HEK293 (cell line): ENCODE data around the gene PLEKHA1.

ENCODE experiments used
- CTCF ChIA-PET: fragments of 350-600 bp; formaldehyde crosslinking; extraction: SDS; loops from one replicate; lab custom pipeline; 2021; ENCODE audit warnings: antibody characterized with exemption; lab: Yijun Ruan, JAX
- POLR2A ChIA-PET: fragments of 300-600 bp; formaldehyde crosslinking; extraction: SDS; loops from one replicate; lab custom pipeline; 2020; ENCODE audit warnings: antibody characterized with exemption, inconsistent platforms; lab: Yijun Ruan, JAX
- H3K27ac ChIP-seq: fragments of 200-500 bp; sonication (Bioruptor generic); 2 replicates; pipeline ENCODE4 v1.5.1; 2014; ENCODE audit warnings: low read depth, low read length, control low read depth, inconsistent platforms; ENCODE audit errors: extremely low read depth
- H3K36me3 ChIP-seq, 2 experiments: fragments of 200-500 bp in 1 of 2; sonication (Bioruptor generic) in 1 of 2; 1 replicate in 1 of 2; 2 replicates in 1 of 2; pipeline ENCODE4 v1.5.1; 2014 to 2017; ENCODE audit warnings: inconsistent platforms in 2 of 2, low read length in 2 of 2; ENCODE audit not compliant: control insufficient read depth in 2 of 2, insufficient read depth in 1 of 2
- H3K4me1 ChIP-seq: fragments of 200-500 bp; sonication (Bioruptor generic); 2 replicates; pipeline ENCODE4 v1.5.1; 2014; ENCODE audit warnings: mild to moderate bottlenecking, low read length, inconsistent platforms; ENCODE audit not compliant: control insufficient read depth, insufficient read depth
- H3K4me3 ChIP-seq: 2 replicates; pipeline ENCODE4 v1.5.1; 2011; ENCODE audit warnings: low read depth, mild to moderate bottlenecking, control low read depth, low read length, moderate library complexity
- H3K9me3 ChIP-seq: fragments of 200-500 bp; sonication (Bioruptor generic); 2 replicates; pipeline ENCODE4 v1.5.1; 2014; ENCODE audit warnings: low read depth, low read length, inconsistent platforms; ENCODE audit not compliant: control insufficient read depth, insufficient read depth
- EGR2 ChIP-seq: fragments of 450-650 bp; formaldehyde crosslinking; IDR thresholded peaks from 2 replicates; pipeline ENCODE4 v1.5.1; 2016; ENCODE audit warnings: low read depth, missing biosample characterization, missing genetic modification characterization
- GFI1B ChIP-seq: fragments of 450-650 bp; formaldehyde crosslinking; IDR thresholded peaks from 2 replicates; pipeline ENCODE4 v1.5.1; 2016; ENCODE audit warnings: missing biosample characterization, missing genetic modification characterization
- GLI2 ChIP-seq: fragments of 450-650 bp; formaldehyde crosslinking; IDR thresholded peaks from 2 replicates; pipeline ENCODE4; 2017; ENCODE audit warnings: missing biosample characterization, missing genetic modification characterization, low read depth, borderline replicate concordance
- KLF1 ChIP-seq: fragments of 450-650 bp; formaldehyde crosslinking; IDR thresholded peaks from 2 replicates; pipeline ENCODE4 v1.5.1; 2016; ENCODE audit warnings: missing biosample characterization, missing genetic modification characterization
- PRDM1 ChIP-seq: fragments of 450-650 bp; formaldehyde crosslinking; IDR thresholded peaks from 2 replicates; pipeline ENCODE4; 2016; ENCODE audit warnings: missing biosample characterization, missing genetic modification characterization
- SP2 ChIP-seq: fragments of 450-650 bp; formaldehyde crosslinking; IDR thresholded peaks from 2 replicates; pipeline ENCODE4 v1.5.1; 2016; ENCODE audit warnings: missing biosample characterization, missing genetic modification characterization
- SP7 ChIP-seq: fragments of 450-650 bp; formaldehyde crosslinking; IDR thresholded peaks from 2 replicates; pipeline ENCODE4 v1.5.1; 2016; ENCODE audit warnings: missing biosample characterization, missing genetic modification characterization
- YY2 ChIP-seq: fragments of 450-650 bp; formaldehyde crosslinking; IDR thresholded peaks from 2 replicates; pipeline ENCODE4 v1.5.1; 2016; ENCODE audit warnings: missing biosample characterization, missing genetic modification characterization
- ZNF157 ChIP-seq: fragments of 450-650 bp; formaldehyde crosslinking; IDR thresholded peaks from 2 replicates; pipeline ENCODE4 v1.5.1; 2016; ENCODE audit warnings: missing biosample characterization, missing genetic modification characterization
- ZNF175 ChIP-seq: fragments of 450-650 bp; formaldehyde crosslinking; IDR thresholded peaks from 2 replicates; pipeline ENCODE4 v1.5.1; 2016; ENCODE audit warnings: missing biosample characterization, missing genetic modification characterization
- ZNF701 ChIP-seq: fragments of 450-650 bp; formaldehyde crosslinking; IDR thresholded peaks from 2 replicates; pipeline ENCODE4 v1.5.1; 2016; ENCODE audit warnings: missing biosample characterization, missing genetic modification characterization
- TF ChIP-seq, protein P1 (sequence below): fragments of 450-650 bp; formaldehyde crosslinking; IDR thresholded peaks from 2 replicates; pipeline ENCODE4 v1.5.1; 2016; ENCODE audit warnings: missing biosample characterization, missing genetic modification characterization
- TF ChIP-seq, protein P2 (sequence below): fragments of 450-650 bp; IDR thresholded peaks from 2 replicates; pipeline ENCODE4 v1.5.1; 2018; ENCODE audit warnings: missing biosample characterization, missing genetic modification characterization
- TF ChIP-seq, protein P3 (sequence below): fragments of 450-650 bp; formaldehyde crosslinking; IDR thresholded peaks from 2 replicates; pipeline ENCODE4; 2016; ENCODE audit warnings: missing biosample characterization, missing genetic modification characterization
- TF ChIP-seq, protein P4 (sequence below): fragments of 450-650 bp; formaldehyde crosslinking; IDR thresholded peaks from 2 replicates; pipeline ENCODE4 v1.5.1; 2017; ENCODE audit warnings: missing biosample characterization, missing genetic modification characterization
- TF ChIP-seq, protein P5 (sequence below): fragments of 450-650 bp; formaldehyde crosslinking; IDR thresholded peaks from 2 replicates; pipeline ENCODE4 v1.5.1; 2016; ENCODE audit warnings: missing biosample characterization, missing genetic modification characterization, low read depth

PLEKHA1 gene

DNA sequence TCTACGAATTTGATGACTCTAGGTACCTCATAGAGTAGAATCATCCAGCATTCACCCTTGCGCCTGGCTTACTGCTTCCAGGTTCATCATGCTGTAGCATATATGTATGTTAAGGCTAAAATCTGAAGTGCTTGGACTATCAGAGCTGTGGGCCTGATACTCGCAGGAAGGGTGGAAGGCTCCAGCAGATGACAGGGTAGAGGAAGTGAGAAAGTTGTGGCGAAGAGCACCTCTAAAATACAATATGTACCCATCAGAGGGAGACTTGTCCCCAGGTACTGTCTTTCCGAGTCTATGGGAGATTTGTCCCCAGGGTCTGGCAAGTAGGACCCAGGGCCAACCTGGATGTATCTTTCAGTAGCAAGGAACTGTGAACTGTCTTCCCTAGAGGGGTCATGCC, 48.1 kb upstream of the PLEKHA1 start (continued):
- TF ChIP-seq GFI1B (no peak), KLF1 (tag by site-specific recombination) (no peak)
- TF ChIP-seq, protein P1, sequence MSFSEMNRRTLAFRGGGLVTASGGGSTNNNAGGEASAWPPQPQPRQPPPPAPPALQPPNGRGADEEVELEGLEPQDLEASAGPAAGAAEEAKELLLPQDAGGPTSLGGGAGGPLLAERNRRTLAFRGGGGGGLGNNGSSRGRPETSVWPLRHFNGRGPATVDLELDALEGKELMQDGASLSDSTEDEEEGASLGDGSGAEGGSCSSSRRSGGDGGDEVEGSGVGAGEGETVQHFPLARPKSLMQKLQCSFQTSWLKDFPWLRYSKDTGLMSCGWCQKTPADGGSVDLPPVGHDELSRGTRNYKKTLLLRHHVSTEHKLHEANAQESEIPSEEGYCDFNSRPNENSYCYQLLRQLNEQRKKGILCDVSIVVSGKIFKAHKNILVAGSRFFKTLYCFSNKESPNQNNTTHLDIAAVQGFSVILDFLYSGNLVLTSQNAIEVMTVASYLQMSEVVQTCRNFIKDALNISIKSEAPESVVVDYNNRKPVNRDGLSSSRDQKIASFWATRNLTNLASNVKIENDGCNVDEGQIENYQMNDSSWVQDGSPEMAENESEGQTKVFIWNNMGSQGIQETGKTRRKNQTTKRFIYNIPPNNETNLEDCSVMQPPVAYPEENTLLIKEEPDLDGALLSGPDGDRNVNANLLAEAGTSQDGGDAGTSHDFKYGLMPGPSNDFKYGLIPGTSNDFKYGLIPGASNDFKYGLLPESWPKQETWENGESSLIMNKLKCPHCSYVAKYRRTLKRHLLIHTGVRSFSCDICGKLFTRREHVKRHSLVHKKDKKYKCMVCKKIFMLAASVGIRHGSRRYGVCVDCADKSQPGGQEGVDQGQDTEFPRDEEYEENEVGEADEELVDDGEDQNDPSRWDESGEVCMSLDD (tag by site-specific recombination), result no peak

DNA sequence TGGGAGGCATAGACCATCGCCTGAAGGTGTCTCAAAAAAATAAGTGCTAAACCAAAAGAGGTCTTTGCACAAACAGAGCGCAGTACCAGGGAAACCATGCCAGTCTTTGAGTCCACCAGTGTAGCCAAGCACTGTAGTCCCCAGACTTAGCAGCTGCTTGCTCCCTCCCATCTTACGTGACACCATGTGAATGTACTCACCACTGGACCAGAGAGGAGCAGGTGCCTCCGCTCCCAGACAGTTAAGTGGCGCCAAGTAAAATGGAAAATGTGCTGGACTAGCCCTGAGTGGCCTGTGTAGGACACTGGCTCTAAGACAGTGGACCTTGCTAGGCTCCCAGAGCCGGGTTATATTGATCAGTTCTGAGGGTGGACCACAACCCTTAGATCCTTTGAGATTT, 47.7 kb upstream of the PLEKHA1 start:
- CTCF ChIA-PET, result interaction anchor here (2.1 kb wide), 1 partner anchor 28 kb away, joined by 9 read pairs; no protein-coding TSS in a partner anchor
- no peaks in the 10 kb centered on the region for H3K4me1 ChIP-seq
- TF ChIP-seq, protein P2, sequence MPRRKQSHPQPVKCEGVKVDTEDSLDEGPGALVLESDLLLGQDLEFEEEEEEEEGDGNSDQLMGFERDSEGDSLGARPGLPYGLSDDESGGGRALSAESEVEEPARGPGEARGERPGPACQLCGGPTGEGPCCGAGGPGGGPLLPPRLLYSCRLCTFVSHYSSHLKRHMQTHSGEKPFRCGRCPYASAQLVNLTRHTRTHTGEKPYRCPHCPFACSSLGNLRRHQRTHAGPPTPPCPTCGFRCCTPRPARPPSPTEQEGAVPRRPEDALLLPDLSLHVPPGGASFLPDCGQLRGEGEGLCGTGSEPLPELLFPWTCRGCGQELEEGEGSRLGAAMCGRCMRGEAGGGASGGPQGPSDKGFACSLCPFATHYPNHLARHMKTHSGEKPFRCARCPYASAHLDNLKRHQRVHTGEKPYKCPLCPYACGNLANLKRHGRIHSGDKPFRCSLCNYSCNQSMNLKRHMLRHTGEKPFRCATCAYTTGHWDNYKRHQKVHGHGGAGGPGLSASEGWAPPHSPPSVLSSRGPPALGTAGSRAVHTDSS (tag by site-specific recombination), result no peak
- TF ChIP-seq YY2 (tag by site-specific recombination) (no peak), GLI2 (no peak), PRDM1 (tag by site-specific recombination) (no peak), SP2 (tag by site-specific recombination) (no peak), ZNF701 (no peak), EGR2 (tag by site-specific recombination) (no peak), ZNF157 (no peak), ZNF175 (no peak), GFI1B (no peak), SP7 (tag by site-specific recombination) (no peak)
- TF ChIP-seq, protein P3, sequence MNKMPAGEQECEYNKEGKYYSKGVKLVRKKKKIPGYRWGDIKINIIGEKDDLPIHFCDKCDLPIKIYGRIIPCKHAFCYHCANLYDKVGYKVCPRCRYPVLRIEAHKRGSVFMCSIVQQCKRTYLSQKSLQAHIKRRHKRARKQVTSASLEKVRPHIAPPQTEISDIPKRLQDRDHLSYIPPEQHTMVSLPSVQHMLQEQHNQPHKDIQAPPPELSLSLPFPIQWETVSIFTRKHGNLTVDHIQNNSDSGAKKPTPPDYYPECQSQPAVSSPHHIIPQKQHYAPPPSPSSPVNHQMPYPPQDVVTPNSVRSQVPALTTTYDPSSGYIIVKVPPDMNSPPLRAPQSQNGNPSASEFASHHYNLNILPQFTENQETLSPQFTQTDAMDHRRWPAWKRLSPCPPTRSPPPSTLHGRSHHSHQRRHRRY, result no peak
- TF ChIP-seq, protein P4, sequence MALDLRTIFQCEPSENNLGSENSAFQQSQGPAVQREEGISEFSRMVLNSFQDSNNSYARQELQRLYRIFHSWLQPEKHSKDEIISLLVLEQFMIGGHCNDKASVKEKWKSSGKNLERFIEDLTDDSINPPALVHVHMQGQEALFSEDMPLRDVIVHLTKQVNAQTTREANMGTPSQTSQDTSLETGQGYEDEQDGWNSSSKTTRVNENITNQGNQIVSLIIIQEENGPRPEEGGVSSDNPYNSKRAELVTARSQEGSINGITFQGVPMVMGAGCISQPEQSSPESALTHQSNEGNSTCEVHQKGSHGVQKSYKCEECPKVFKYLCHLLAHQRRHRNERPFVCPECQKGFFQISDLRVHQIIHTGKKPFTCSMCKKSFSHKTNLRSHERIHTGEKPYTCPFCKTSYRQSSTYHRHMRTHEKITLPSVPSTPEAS (tag by site-specific recombination), result no peak
- TF ChIP-seq, protein P5, sequence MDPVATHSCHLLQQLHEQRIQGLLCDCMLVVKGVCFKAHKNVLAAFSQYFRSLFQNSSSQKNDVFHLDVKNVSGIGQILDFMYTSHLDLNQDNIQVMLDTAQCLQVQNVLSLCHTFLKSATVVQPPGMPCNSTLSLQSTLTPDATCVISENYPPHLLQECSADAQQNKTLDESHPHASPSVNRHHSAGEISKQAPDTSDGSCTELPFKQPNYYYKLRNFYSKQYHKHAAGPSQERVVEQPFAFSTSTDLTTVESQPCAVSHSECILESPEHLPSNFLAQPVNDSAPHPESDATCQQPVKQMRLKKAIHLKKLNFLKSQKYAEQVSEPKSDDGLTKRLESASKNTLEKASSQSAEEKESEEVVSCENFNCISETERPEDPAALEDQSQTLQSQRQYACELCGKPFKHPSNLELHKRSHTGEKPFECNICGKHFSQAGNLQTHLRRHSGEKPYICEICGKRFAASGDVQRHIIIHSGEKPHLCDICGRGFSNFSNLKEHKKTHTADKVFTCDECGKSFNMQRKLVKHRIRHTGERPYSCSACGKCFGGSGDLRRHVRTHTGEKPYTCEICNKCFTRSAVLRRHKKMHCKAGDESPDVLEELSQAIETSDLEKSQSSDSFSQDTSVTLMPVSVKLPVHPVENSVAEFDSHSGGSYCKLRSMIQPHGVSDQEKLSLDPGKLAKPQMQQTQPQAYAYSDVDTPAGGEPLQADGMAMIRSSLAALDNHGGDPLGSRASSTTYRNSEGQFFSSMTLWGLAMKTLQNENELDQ (tag by site-specific recombination), result no peak
- no peaks in the 10 kb centered on the region for H3K9me3 ChIP-seq
- H3K36me3 ChIP-seq, result no peaks in the 10 kb centered on the region
- POLR2A ChIA-PET, result no interaction called here
- H3K4me3 ChIP-seq, result no peak overlapping the region
- no peak overlapping the region for H3K27ac ChIP-seq
